SK-N-SH (cell line): ENCODE measurements around the gene KCNS1. TPM values are rescaled to one million over a fixed set of nuclear protein-coding genes. Genes with fewer than 3 reads are reported as not detected.

ENCODE experiments used
- CTCF ChIA-PET: fragments of 300-600, 350-600 bp; formaldehyde crosslinking; extraction: SDS; loops from one replicate; lab custom pipeline; 2021; lab: Yijun Ruan, JAX
- POLR2A ChIA-PET: fragments of 350-600 bp; sonication (Branson Sonifier 250); formaldehyde crosslinking; extraction: SDS; loops from one replicate; lab custom pipeline; 2020; ENCODE audit warnings: antibody characterized with exemption, inconsistent platforms; lab: Yijun Ruan, JAX
- DNase-seq: peaks from one replicate; pipeline ENCODE4 v3.0.0; 2012
- H2AFZ ChIP-seq: fragments of 200-600 bp; sonication (generic); 2 replicates; pipeline ENCODE4 v1.8.1; 2016; ENCODE audit warnings: antibody characterized with exemption, mild to moderate bottlenecking, low read depth
- H3F3A ChIP-seq: fragments of 200-600 bp; sonication (generic); replicated peaks from 2 replicates; pipeline ENCODE3; 2016; ENCODE audit warnings: antibody characterized with exemption, mild to moderate bottlenecking; ENCODE audit not compliant: insufficient read depth
- H3K27ac ChIP-seq, 2 experiments: fragments of 200-500 bp in 1 of 2; fragments of 200-600 bp in 1 of 2; sonication (Bioruptor generic) in 1 of 2; sonication (generic), shearing (Covaris generic) in 1 of 2; 2 replicates each; pipeline versions ENCODE4 v1.5.1 to v1.6.1; 2014 to 2016; ENCODE audit warnings: low read depth in 2 of 2, inconsistent platforms in 1 of 2, low read length in 1 of 2, mild to moderate bottlenecking in 1 of 2, mixed read lengths in 1 of 2
- H3K27me3 ChIP-seq: fragments of 200-600 bp; sonication (generic), shearing (Covaris generic); 2 replicates; pipeline ENCODE4 v1.6.1; 2016; ENCODE audit warnings: mixed run types; ENCODE audit not compliant: insufficient read depth
- H3K36me3 ChIP-seq, 2 experiments: fragments of 200-500 bp in 1 of 2; fragments of 200-600 bp in 1 of 2; sonication (Bioruptor generic) in 1 of 2; sonication (generic) in 1 of 2; replicated peaks in 1 of 2; 2 replicates each; pipeline versions ENCODE3 to v1.5.1; 2014 to 2016; ENCODE audit warnings: low read length in 1 of 2, mild to moderate bottlenecking in 1 of 2; ENCODE audit not compliant: insufficient read depth in 2 of 2, control insufficient read depth in 1 of 2
- H3K4me1 ChIP-seq, 2 experiments: fragments of 200-500 bp in 1 of 2; fragments of 200-600 bp in 1 of 2; sonication (Bioruptor generic) in 1 of 2; sonication (generic), shearing (Covaris generic) in 1 of 2; 2 replicates each; pipeline versions ENCODE4 v1.5.1 to v1.6.1; 2014 to 2016; ENCODE audit warnings: low read depth in 1 of 2, low read length in 1 of 2, mixed run types in 1 of 2; ENCODE audit not compliant: insufficient read depth in 2 of 2, control insufficient read depth in 1 of 2
- H3K4me2 ChIP-seq: fragments of 200-600 bp; sonication (generic), shearing (Covaris generic); 2 replicates; pipeline ENCODE4 v1.6.1; 2017; ENCODE audit warnings: mixed run types
- H3K4me3 ChIP-seq, 2 experiments: fragments of 200-500 bp in 1 of 2; fragments of 200-600 bp in 1 of 2; sonication (Bioruptor generic) in 1 of 2; sonication (generic), shearing (Covaris generic) in 1 of 2; 2 replicates each; pipeline versions ENCODE4 v1.5.1 to v1.8.1; 2014 to 2016; ENCODE audit warnings: low read depth in 2 of 2, inconsistent platforms in 1 of 2, low read length in 1 of 2, mild to moderate bottlenecking in 1 of 2, mixed read lengths in 1 of 2, moderate library complexity in 1 of 2
- H3K79me2 ChIP-seq: fragments of 200-600 bp; sonication (generic); 2 replicates; pipeline ENCODE4 v1.8.1; 2017; ENCODE audit warnings: mild to moderate bottlenecking; ENCODE audit not compliant: insufficient read depth
- H3K9ac ChIP-seq: fragments of 200-600 bp; sonication (generic); 2 replicates; pipeline ENCODE4 v1.6.1; 2017; ENCODE audit warnings: mixed run types
- H3K9me2 ChIP-seq: fragments of 200-600 bp; sonication (generic); 2 replicates; pipeline ENCODE4 v1.6.1; 2017; ENCODE audit warnings: mixed run types
- H3K9me3 ChIP-seq: fragments of 200-600 bp; sonication (generic); 2 replicates; pipeline ENCODE4 v1.6.1; 2017; ENCODE audit warnings: mixed run types, mild to moderate bottlenecking, moderate library complexity
- H4K20me1 ChIP-seq: fragments of 200-600 bp; sonication (generic); 2 replicates; pipeline ENCODE4 v1.6.1; 2017; ENCODE audit warnings: mild to moderate bottlenecking, mixed run types; ENCODE audit not compliant: insufficient read depth
- CHD2 ChIP-seq: fragments of 150-350 bp; IDR thresholded peaks from 2 replicates; pipeline ENCODE4 v1.6.1; 2018; ENCODE audit warnings: low read length; ENCODE audit not compliant: partially characterized antibody
- CTCF ChIP-seq: fragments of 200-600 bp; sonication (generic); IDR thresholded peaks from 2 replicates; pipeline ENCODE4 v1.6.1; 2017; ENCODE audit warnings: antibody characterized with exemption, mild to moderate bottlenecking, moderate library complexity
- EZH2phosphoT487 ChIP-seq: fragments of 200-600 bp; sonication (generic); IDR thresholded peaks from 2 replicates; pipeline ENCODE4 v1.6.1; 2017; ENCODE audit warnings: low read depth, mixed run types, mild to moderate bottlenecking, antibody characterized with exemption, moderate library complexity, borderline replicate concordance
- FOSL2 ChIP-seq: IDR thresholded peaks from 2 replicates; pipeline ENCODE4 v1.4.0; 2012; ENCODE audit warnings: low read depth, mild to moderate bottlenecking, moderate library complexity, borderline replicate concordance
- FOXJ3 ChIP-seq: sonication (generic); formaldehyde crosslinking; IDR thresholded peaks from 2 replicates; pipeline ENCODE4 v1.5.1; 2020; ENCODE audit warnings: mild to moderate bottlenecking, missing genetic modification reagents
- FOXM1 ChIP-seq: IDR thresholded peaks from 2 replicates; pipeline ENCODE4 v1.4.0; 2012; ENCODE audit warnings: low read depth, mild to moderate bottlenecking
- GATA2 ChIP-seq: sonication (generic); formaldehyde crosslinking; IDR thresholded peaks from 2 replicates; pipeline ENCODE4 v1.5.0; 2020; ENCODE audit warnings: mild to moderate bottlenecking, missing genetic modification reagents
- JUND ChIP-seq: IDR thresholded peaks from 2 replicates; pipeline ENCODE4 v1.4.0; 2012
- MEF2A ChIP-seq: IDR thresholded peaks from 2 replicates; pipeline ENCODE4 v1.4.0; 2012; ENCODE audit warnings: low read depth, borderline replicate concordance
- MXI1 ChIP-seq: IDR thresholded peaks from 2 replicates; pipeline ENCODE4 v1.6.1; 2012; ENCODE audit warnings: mild to moderate bottlenecking, low read depth, low read length, improper control_type of control experiment
- POLR2AphosphoS5 ChIP-seq: IDR thresholded peaks from 2 replicates; pipeline ENCODE4 v1.6.1; 2012; ENCODE audit warnings: low read depth, low read length
- RAD21 ChIP-seq: IDR thresholded peaks from 2 replicates; pipeline ENCODE4 v1.6.1; 2012; ENCODE audit warnings: mild to moderate bottlenecking, low read length
- RCOR1 ChIP-seq: fragments of 150-350 bp; IDR thresholded peaks from 2 replicates; pipeline ENCODE4 v1.6.1; 2017; ENCODE audit warnings: antibody characterized with exemption, low read length
- RXRA ChIP-seq: IDR thresholded peaks from 2 replicates; pipeline ENCODE4 v1.4.0; 2012; ENCODE audit warnings: low read depth, mild to moderate bottlenecking, borderline replicate concordance
- SIN3A ChIP-seq: IDR thresholded peaks from 2 replicates; pipeline ENCODE4 v1.6.1; 2012; ENCODE audit warnings: low read depth, mild to moderate bottlenecking, low read length, moderate library complexity, borderline replicate concordance
- TAF1 ChIP-seq: IDR thresholded peaks from 2 replicates; pipeline ENCODE4 v1.6.1; 2012; ENCODE audit warnings: low read depth, mild to moderate bottlenecking, low read length, moderate library complexity, borderline replicate concordance
- TCF12 ChIP-seq: IDR thresholded peaks from 2 replicates; pipeline ENCODE4 v1.4.0; 2012
- TEAD4 ChIP-seq: IDR thresholded peaks from 2 replicates; pipeline ENCODE4 v1.4.0; 2012; ENCODE audit warnings: mild to moderate bottlenecking, borderline replicate concordance; ENCODE audit not compliant: insufficient read depth
- USF1 ChIP-seq: IDR thresholded peaks from 2 replicates; pipeline ENCODE4 v1.4.0; 2012; ENCODE audit warnings: low read depth, borderline replicate concordance
- WGBS: methylation state at CpG from one replicate; pipeline ENCODE4 v1.1.6; 2017; ENCODE audit warnings: low lambda C conversion rate; 5-methylcytosine and 5-hydroxymethylcytosine counted together
- polyA plus RNA-seq, 3 experiments: library from polyadenylated mRNA; depleted of rRNA; stranded (reverse); fragments of >200 nt; gene quantifications; 2 replicates each; pipeline ENCODE4 v1.2.3, GENCODE V29; 2012
- TF ChIP-seq, protein P1 (sequence below): fragments of 150-350 bp; IDR thresholded peaks from 2 replicates; pipeline ENCODE4 v1.6.1; 2016; ENCODE audit warnings: mild to moderate bottlenecking, low read depth, low read length
- TF ChIP-seq, protein P2 (sequence below): IDR thresholded peaks from 2 replicates; pipeline ENCODE4; 2012

The KCNS1 gene
- polyA plus RNA-seq, 1 of the 3 experiments (the other 2 are of a cell fraction), result 0.07 TPM

DNA sequence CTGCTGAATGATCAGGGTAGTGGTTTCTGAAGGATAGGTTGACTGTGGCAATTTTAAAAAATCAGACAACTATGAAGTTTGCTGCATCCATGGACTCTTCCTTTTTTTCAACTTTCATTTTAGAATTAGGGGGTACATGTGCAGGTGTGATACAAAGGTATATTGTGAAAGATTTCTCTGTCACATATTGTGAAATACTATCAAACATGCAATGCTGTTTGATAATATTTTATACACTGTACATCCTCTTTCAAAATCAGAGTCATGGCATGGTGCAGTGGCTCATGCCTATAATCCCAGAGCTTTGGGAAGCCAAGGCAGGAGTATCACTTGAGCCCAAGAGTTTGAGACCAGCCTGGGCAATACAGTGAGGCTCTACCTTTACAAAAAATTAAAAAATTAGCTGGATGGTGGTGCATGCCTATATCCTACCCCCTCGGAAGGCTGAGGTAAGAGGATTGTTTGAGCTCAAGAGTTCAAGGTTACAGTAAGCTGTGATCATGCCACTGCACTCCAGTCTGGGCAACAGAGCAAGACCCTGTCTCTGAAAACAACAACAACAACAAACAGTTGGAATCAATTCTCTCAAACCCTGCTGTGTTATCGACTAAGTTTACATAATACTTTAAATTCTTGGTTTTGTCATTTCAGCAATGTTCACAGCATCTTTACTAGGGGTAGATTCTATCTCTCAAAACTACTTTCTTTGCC is 18.8 kb upstream of the KCNS1 start:
- no peak for DNase-seq
- H3K79me2 ChIP-seq, result no peaks in the 10 kb centered on the region
- H4K20me1 ChIP-seq, result no peaks in the 10 kb centered on the region
- H3K9ac ChIP-seq, result no peak overlapping the region
- H3K27ac ChIP-seq, result no peak overlapping the region
- H3K9me2 ChIP-seq, result no peaks in the 10 kb centered on the region
- no peaks in the 10 kb centered on the region for H3F3A ChIP-seq
- H3K36me3 ChIP-seq, result no peaks in the 10 kb centered on the region
- no peak overlapping the region for H3K4me3 ChIP-seq
- CTCF ChIA-PET, result interaction anchor here (1.4 kb wide), 1 partner anchor 8 kb away, joined by 6 read pairs; no protein-coding TSS in a partner anchor
- H3K9me3 ChIP-seq, result no peaks in the 10 kb centered on the region
- H3K4me1 ChIP-seq, result no peaks in the 10 kb centered on the region
- TF ChIP-seq MEF2A (no peak), MXI1 (no peak), POLR2AphosphoS5 (no peak), CHD2 (no peak), RCOR1 (no peak), SIN3A (no peak), TEAD4 (no peak), JUND (no peak), RXRA (no peak), EZH2phosphoT487 (no peak)
- TF ChIP-seq, protein P1, sequence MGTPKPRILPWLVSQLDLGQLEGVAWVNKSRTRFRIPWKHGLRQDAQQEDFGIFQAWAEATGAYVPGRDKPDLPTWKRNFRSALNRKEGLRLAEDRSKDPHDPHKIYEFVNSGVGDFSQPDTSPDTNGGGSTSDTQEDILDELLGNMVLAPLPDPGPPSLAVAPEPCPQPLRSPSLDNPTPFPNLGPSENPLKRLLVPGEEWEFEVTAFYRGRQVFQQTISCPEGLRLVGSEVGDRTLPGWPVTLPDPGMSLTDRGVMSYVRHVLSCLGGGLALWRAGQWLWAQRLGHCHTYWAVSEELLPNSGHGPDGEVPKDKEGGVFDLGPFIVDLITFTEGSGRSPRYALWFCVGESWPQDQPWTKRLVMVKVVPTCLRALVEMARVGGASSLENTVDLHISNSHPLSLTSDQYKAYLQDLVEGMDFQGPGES, result no peak
- TF ChIP-seq, all 33 proteins: peak for 0
- POLR2A ChIA-PET, result no interaction called here
- no peak overlapping the region for H3K4me2 ChIP-seq
- WGBS, result 2% methylated on average over 2 of the region's 2 CpGs
- H3K27me3 ChIP-seq, result peaks cover 8% of the 10 kb centered on the region; the same call in 1 of the 2 replicates
- H2AFZ ChIP-seq, result no peak overlapping the region

DNA sequence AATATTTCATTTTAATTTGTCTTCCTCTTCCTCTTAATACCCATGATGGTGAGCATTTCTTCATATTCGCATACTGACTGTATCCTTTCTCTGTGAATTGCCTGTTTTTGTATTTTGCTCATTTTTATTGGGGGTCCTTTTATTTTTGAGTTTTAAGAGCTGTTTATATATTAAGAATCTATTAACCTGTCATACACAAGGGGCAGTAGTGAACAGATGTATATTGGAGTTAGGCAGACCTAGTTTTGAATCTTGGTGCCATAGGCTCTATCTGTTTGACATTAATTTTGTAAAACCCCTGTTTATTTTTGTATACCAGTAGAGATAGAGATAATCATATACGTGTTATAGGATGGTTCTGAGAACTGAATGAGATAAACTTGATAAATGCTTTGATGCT is 17.1 kb upstream of the KCNS1 start:
- Histone ChIP-seq H3K79me2 (no peaks in the 10 kb centered on the region), H3K4me3 (no peak overlapping the region), H2AFZ (no peak overlapping the region)
- TF ChIP-seq, protein P2, sequence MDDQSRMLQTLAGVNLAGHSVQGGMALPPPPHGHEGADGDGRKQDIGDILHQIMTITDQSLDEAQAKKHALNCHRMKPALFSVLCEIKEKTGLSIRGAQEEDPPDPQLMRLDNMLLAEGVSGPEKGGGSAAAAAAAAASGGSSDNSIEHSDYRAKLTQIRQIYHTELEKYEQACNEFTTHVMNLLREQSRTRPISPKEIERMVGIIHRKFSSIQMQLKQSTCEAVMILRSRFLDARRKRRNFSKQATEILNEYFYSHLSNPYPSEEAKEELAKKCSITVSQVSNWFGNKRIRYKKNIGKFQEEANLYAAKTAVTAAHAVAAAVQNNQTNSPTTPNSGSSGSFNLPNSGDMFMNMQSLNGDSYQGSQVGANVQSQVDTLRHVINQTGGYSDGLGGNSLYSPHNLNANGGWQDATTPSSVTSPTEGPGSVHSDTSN, result no peak
- no peak for TF ChIP-seq POLR2AphosphoS5
- TF ChIP-seq RCOR1, result no peak
- TF ChIP-seq FOXJ3 (CRISPR knock-in tag), result no peak
- no peak for TF ChIP-seq FOXM1
- TF ChIP-seq FOSL2, result no peak
- TF ChIP-seq EZH2phosphoT487, result no peak
- TF ChIP-seq GATA2 (CRISPR knock-in tag), result no peak
- TF ChIP-seq USF1, result no peak
- no peak for TF ChIP-seq TAF1
- TF ChIP-seq TCF12, result no peak
- no peak for TF ChIP-seq CHD2
- no peak for TF ChIP-seq RXRA
- TF ChIP-seq RAD21, result no peak
- TF ChIP-seq, protein P1, result no peak
- no peak for TF ChIP-seq CTCF
- TF ChIP-seq SIN3A, result no peak
- no peak for TF ChIP-seq MXI1

More for the DNA sequence above, 17.1 kb upstream of the KCNS1 start:
- H3K36me3 ChIP-seq, result no peaks in the 10 kb centered on the region
- CTCF ChIA-PET, result interaction anchor here (0.6 to 2.1 kb wide), 8 partner anchors 17 to 174 kb away, joined by 3 to 6 read pairs (median 4); no protein-coding TSS in a partner anchor
- DNase-seq, result no peak
- no peak overlapping the region for H3K4me2 ChIP-seq
- H3F3A ChIP-seq, result no peaks in the 10 kb centered on the region
- H3K27me3 ChIP-seq, result no peaks in the 10 kb centered on the region; the same call in 1 of the 2 replicates
- no peak overlapping the region for H3K27ac ChIP-seq
- H3K4me1 ChIP-seq, result no peaks in the 10 kb centered on the region
- H3K9ac ChIP-seq, result no peak overlapping the region
- H3K9me3 ChIP-seq, result no peaks in the 10 kb centered on the region
- no peaks in the 10 kb centered on the region for H4K20me1 ChIP-seq
- 40% methylated on average over 2 of the region's 2 CpGs for WGBS
- no peaks in the 10 kb centered on the region for H3K9me2 ChIP-seq
- POLR2A ChIA-PET, result no interaction called here
